Activated effector memory CD4-positive, alpha-beta T cell treated with anti-CD3 and anti-CD28 coated beads, Interleukin-2, amount 50 U/mL, for 16 hours (primary cell): ENCODE measurements around the gene EQTN.
"Not testable (repeated sequence)": the region's sequence is repeated elsewhere in the genome, so short reads cannot be mapped to it uniquely, and the experiment has no call there.

Experiments used
- DNase-seq: peaks from one replicate; pipeline ENCODE4 v3.0.0-alpha.2; 2020

The EQTN gene

DNA sequence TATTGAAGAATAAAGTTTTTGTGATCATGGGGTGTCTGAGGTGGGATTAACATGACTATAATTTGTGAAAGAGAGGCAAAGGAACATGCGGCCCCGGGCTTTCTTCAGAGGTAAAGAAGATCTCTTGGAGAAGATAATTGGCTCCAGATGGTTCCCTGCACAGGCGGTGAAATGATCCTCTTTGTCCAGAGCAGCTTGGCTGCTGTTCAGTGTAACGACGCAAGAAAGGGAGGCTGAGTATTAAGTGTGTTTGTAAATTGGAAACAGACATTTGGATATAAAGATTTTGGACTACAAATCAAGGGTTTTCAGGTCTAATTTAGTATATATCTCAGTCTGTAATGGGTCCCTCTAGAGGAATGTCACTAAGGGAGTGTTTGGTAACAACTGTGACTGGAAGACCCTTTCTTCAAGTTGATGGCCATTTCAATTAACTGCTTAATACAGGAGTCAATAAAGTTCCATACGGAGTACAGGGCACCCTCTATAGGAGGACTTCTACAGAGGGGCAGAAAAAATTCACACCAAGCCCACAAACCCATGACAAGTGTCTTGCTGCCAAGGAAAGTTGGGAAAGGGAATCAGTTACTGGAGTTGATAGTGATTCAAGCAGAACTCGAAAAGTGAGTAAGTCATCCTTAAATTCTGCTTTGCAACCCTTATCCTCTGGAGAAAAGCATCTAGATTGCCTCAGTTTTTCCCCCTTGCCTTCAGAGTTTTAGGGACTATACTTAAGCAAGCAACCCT, 4.1 kb downstream of the EQTN start:
- no peak for DNase-seq

DNA sequence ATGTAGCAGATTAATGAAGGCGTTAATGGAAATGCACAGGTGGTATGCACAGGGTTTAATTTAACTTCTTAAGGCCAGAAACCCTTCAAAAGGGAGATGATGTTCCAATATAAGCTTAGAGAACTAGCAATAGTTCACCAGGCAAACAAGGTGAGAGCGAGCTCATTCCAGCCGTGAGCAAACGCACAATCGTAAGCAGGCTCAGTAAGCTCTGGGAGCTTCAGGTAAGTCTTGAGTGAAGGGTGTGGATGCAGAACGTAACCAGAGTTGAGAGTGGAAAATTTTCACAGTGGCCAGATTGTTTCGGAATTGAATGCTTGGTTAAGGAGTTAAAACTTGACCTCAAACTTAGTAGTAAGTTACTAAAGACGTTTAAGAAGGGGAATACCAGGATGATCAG, 5.7 kb downstream of the EQTN start:
- no peak for DNase-seq

DNA sequence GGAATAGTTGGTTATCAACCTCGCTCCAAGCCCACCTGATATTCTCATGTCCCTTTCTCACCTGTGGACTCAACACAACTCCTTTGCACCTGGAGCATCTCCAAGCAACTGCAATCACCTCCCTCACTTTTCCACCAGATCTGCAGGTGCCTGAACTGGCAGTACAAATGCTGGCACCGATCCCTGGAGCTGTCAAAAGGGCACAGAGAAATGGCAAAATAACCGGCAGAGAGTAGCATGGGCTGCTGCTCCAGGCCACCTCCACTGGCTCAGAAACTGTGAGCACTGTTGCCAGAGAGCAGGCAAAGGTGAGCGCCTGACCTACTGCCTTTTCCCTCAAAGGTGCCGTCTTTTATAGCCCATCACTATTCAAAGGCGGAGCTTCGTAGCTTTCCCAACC, 14.7 kb downstream of the EQTN start:
- no peak for DNase-seq

DNA sequence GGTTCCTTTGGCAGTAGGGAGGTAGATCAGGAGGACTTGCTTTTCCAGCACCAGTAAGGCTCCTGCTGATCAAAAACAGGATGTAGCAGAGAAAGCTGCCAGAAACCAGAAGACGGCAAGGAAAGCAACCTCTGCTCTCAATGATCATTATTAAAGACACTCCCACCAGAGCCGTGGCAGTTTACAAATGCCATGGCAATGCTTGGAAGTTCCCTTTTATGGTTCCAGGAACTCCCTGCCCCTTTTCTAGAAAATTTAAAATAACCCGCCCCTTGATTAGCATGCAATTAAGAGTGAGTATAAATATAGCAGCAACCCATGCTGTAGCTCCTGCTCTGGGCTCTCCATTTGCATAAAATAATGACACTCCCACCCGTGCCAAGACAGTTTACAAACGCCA, 16.1 kb downstream of the EQTN start:
- no peak for DNase-seq

DNA sequence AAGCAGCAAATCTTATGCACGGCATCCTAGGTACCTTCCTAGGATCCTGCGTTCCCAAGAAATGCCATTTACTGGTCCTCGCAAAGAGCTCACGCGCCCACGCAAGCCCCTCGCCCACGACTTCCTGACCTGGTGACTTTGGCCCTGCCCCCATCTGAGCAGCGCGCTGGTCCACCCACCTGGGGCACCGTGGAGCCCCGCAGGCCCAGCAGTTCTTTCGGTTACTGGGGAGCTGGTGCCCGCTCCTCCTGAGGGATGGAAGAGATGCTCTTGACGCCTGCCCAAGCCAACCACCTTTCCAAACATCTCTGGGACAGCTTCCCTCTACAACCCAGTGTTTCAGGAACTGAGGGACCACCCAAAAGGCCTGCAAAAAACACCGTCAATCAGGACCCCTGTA, 16.7 kb downstream of the EQTN start:
- no peak for DNase-seq

DNA sequence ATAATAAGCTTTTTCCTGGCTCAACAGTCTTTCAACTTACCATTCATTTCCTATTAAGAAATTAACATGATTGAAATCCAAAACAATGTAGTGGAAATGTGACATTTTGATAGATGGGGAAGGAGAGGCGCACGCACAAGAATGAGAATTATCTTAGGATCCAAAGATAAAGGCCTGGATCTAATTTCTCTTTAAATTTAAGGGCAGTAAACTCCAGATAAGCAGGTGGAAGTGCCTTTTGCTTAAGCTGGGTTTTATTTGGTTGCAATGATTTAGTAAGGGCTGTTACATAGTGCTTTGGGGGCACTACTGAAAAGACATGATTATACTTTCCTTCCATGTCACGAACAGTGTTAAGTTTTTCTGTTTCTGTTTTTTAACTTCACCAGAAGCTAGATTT, 17.3 kb downstream of the EQTN start:
- no peak for DNase-seq

DNA sequence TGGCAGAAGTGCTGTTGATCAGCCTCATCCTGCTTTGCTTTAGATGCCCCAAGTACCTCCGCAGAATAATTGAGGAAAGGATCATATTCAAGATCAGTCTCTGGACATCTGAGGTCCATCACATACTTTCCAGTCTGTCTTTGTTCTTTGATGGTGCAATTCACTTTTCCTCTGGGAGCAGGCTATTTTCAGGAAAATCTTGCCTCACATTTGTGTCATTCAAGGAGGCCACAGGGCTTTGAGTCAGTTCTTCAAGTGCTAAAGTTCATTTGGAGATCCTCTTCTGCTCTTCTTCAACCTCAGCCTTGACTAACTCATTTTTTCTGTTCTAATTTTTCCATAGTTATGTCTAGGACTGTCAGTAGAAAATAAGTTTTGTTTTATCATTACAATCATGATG, 18.6 kb downstream of the EQTN start:
- no peak for DNase-seq

DNA sequence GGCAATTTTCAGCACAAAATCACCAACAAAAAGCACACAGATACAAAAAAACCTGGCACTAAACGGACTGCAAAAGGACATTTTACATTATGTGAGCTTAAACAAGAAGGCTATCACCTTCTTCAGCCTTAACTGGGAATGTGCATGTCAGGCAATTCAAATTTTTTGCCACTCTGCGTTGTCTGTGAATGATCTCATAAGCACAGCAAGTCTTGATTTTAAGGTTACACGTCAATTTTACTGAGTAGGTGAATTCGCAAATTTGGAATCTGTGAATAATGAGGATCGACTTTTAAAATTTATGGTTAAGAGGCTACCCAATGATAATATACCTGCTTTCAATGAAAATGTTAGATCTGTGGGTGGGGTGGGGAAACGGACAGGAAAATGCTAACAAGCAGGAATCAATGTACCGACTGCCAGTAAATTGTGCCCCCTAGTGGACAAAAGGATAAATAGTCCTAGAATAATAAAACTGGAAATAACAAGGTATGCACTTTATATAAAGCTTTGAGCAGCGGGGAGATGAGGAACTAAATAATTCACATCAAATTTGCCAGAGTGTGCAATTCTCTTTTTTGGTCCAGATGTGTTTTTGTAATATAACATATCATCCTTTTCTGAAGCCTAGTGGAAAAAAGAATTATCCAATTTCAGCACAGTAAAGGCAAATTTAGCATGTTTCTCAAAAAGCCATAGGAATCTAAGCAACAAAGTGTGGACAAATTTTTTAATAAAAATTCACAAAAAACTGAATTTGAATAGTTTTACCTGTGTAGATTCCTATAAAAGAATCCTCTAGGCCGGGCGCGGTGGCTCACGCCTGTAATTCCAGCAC, 20.5 kb downstream of the EQTN start:
- DNase-seq: no peak

DNA sequence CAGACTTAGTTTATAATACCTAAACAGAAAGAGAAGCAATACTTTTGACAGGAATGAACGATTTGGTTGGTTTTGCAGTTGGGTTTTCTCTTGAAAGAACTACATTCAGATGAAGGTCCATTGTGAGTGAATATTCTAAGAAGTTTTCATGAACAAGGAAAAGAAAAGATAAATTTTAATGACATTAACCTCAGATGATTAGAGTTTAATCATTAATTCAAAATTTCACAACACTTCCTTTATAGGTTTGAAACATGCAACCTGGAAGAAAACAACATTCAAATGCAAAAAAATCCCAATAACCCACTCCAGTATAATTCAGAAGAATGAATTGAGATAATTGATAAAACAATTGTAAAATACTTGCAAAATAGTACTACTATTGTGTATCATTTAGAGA, 23.8 kb downstream of the EQTN start:
- no peak for DNase-seq

DNA sequence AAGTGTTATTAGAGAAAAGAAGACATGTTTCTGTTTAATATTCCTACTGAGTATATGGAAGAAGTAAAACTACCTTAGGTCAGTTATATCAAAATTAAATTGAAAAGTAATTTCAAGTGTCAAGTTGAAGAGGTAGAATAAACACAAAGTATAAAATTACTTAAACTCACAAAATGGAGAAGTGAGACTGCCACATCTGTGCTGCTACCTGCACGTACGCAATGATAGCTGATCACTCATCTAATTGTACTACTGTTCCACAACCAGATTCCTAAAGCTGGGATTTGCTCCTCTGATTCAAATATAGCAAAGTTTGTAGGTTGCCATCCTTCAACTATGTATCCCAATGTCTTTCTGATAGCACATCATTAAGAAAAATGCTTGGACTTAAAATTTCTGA, 24.8 kb downstream of the EQTN start:
- DNase-seq: no peak

DNA sequence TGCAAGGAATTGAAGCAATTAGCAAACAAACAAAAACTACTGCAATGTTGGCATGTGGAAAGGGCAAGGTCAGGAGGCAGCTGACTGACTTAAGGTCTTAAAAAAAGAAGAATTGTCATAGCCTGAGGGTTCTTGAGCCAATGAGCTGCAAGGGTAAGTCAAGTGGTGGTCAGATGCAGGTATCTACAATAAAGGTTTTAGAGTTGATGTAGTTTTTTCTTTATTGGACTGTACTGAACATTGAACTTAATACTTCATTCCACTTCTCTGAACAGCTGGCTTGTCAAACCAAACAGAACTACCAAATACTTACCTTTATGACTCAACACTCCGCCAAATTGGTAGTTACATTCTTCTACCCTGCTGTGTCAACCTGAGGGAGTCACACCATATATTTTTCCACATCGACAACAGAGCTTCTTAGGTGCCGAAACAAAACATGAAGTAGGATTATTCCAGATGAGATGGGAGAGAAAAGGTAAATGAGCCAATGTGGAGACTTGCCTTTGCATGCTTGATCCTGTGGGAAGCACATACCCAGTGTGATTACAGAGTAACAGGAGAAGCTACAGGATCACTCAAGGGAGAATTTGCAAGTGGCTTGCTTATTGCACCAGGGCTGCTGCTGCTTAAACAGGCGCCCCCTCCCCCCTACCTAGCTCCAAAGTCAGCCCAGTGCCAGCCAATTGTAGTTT, 35.3 kb downstream of the EQTN start:
- no peak for DNase-seq

DNA sequence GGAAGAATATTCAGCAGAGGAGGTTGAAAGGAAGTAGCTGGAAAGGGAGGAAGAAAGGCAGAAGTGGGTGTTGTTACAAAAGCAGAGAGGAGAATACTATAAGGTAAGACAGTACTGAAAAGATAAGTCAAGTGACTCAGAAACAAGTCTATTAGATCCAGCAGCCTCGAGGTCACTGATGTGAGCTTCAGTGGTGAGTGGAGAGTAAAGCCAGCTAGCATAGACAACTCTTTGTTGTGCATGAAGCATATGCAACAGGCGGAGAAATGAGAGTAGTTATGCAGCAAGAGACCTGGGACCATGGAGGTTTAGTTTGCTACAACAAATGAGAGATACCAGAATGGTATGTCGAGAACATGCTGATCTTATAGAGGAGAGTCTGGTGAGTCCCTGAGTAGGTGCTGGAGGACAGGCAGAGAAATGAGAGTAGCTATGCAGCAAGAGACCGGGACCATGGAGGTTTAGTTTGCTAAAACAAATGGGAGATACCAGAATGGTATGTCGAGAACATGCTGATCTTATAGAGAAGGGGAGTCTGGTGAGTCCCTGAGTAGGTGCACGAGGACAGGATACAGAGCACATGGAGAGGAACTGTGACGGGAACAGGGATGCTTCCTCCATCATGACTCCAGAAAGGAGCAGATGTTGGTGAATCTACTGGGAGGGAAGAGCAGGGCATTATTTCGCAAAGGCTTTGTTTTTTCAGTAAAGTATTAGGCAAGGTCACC, 36.0 kb downstream of the EQTN start:
- DNase-seq: no peak

DNA sequence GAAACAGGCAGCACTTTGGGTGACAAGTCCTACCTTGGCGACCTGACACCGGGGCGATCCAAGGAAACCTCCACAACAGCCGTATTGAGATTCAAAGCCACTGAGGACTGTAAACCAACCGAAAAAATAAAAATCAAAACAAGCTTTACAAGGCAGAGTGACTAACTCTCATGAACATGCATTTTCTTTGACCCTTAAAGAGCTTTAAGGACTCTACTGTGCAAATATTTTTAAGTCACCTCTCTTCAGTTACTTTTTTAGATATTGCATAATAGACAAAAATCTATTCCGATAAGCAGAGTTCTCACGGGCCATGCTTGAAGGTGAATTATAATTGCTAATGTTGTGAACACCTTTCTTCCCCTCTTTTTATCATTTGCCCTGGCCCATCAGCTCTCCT, 38.3 kb downstream of the EQTN start:
- DNase-seq: no peak

DNA sequence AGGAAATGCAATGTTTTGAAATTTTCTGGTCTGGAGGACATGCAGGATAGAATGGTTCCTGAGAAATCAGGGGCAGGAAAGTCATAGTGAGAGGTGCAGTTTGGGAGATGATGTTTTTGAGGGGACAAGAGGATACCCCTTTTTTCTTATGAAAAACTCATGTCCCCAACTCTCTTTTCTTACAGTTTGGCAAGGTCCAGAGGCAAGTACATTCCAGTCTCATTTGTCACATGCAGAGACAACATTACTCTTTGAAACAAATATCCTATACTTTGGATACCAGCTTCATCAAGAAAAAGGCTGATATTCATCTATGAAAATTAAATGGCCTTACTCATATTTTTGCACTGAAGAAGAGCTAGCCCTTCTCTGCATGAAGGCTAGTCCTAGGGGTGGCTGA, 48.2 kb downstream of the EQTN start:
- no peak for DNase-seq

DNA sequence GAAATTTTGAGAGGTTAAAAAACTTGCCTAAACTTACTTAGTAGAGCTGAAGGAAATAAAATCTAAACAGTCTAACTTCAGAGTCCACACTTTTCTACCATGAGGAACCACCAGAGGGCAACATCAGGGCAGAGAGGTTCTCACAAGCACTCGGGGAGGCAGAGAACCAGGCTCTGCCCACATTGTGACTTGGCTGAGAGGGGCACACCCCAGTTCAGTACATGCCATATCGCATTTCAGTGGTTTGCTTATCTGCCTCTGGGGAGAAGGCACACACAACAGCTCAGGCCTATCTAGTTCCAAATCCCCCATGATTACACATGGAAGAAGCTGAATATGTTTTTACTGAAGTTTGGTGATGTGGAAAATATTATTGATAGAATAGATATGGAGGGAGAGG, 49.2 kb downstream of the EQTN start:
- DNase-seq: no peak

DNA sequence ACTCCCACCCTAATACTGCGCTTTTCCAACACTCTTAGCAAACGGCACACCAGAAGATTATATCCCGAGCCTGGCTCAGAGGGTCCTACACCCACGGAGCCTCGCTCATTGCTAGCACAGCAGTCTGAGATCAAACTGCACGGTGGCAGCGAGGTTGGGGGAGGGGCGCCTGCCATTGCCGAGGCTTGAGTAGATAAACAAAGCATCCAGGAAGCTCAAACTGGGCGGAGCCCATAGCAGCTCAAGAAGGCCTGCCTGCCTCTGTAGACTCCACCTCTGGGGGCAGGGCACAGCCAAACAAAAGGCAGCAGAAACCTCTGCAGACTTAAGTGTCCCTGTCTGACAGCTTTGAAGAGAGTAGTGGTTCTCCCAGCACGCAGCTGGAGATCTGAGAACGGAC, 57.3 kb downstream of the EQTN start:
- not testable (repeated sequence) for DNase-seq
